ENCODE results near the gene SORBS1. TPM values are rescaled to one million over a fixed set of nuclear protein-coding genes. Genes with fewer than 3 reads are reported as not detected.

The SORBS1 gene
- total and polyA plus RNA-seq, 9 of the 15 experiments (the other 6 are each of a cell fraction or from before 2014, with no cell fraction given), result 2.0 to 13.3 (median 6.5) TPM

DNA sequence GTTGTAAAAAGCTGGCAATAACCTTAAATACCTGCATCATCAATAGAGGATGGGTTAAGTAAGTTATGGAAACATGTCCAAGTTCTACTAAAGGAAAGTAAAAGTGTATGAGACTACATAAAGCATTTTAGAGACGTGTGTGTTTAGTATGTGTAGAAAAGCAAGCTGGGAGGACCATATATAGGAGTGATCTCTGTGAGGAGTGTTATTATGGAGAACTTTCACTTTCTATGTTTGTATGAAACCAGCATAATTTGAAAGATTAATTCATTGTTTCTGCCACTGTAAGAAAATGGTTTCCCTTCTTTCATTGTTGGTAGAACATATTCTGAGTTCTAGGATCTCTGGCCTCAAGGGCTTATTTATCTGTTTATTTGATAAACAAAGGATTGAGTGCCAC lies 251.2 kb downstream of the SORBS1 start (continued):
- TF ChIP-seq, protein P1, sequence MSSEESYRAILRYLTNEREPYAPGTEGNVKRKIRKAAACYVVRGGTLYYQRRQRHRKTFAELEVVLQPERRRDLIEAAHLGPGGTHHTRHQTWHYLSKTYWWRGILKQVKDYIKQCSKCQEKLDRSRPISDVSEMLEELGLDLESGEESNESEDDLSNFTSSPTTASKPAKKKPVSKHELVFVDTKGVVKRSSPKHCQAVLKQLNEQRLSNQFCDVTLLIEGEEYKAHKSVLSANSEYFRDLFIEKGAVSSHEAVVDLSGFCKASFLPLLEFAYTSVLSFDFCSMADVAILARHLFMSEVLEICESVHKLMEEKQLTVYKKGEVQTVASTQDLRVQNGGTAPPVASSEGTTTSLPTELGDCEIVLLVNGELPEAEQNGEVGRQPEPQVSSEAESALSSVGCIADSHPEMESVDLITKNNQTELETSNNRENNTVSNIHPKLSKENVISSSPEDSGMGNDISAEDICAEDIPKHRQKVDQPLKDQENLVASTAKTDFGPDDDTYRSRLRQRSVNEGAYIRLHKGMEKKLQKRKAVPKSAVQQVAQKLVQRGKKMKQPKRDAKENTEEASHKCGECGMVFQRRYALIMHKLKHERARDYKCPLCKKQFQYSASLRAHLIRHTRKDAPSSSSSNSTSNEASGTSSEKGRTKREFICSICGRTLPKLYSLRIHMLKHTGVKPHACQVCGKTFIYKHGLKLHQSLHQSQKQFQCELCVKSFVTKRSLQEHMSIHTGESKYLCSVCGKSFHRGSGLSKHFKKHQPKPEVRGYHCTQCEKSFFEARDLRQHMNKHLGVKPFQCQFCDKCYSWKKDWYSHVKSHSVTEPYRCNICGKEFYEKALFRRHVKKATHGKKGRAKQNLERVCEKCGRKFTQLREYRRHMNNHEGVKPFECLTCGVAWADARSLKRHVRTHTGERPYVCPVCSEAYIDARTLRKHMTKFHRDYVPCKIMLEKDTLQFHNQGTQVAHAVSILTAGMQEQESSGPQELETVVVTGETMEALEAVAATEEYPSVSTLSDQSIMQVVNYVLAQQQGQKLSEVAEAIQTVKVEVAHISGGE (CRISPR knock-in tag; IDR thresholded peaks at IDR 0.05), result no peak
- TF ChIP-seq RCOR1 (IDR thresholded peaks at IDR 0.05; ENCODE audit: borderline replicate concordance in 1 of 2, low read depth in 2 of 2, low read length in 2 of 2), result no peak
- TF ChIP-seq, protein P2, sequence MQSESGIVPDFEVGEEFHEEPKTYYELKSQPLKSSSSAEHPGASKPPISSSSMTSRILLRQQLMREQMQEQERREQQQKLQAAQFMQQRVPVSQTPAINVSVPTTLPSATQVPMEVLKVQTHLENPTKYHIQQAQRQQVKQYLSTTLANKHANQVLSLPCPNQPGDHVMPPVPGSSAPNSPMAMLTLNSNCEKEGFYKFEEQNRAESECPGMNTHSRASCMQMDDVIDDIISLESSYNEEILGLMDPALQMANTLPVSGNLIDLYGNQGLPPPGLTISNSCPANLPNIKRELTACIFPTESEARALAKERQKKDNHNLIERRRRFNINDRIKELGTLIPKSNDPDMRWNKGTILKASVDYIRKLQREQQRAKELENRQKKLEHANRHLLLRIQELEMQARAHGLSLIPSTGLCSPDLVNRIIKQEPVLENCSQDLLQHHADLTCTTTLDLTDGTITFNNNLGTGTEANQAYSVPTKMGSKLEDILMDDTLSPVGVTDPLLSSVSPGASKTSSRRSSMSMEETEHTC (IDR thresholded peaks at IDR 0.05), result no peak
